ENCODE results near the gene REEP3.
"Not testable (repeated sequence)": the region's sequence is repeated elsewhere in the genome, so short reads cannot be mapped to it uniquely, and the experiment has no call there.

REEP3 gene

DNA sequence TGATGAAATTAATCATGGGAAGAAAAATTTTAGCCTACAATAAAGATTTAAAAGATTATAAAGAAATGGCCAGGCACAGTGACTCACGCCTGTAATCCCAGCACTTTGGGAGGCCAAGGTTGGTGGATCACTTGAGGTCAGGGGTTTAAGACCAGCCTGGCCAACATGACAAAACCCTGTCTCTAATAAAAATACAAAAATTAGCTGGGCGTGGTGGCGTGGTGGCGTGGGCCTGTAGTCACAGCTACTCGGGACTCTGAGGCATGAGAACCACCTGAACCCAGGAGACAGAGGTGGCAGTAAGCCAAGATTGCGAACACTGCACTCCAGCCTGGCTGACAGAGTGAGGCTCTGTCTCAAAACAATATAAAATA, 28.9 kb upstream of the REEP3 start:
- not testable (repeated sequence) for H3K27me3 ChIP-seq (ENCODE audit: control insufficient read depth, insufficient read depth, low read length, poor library complexity, severe bottlenecking); H3K4me3 ChIP-seq (ENCODE audit: insufficient read depth, low read depth, low read length); H3K4me1 ChIP-seq (ENCODE audit: control insufficient read depth, insufficient read depth, low read length); H3K9me3 ChIP-seq (ENCODE audit: control insufficient read depth, low read length); H3K27ac ChIP-seq (ENCODE audit: insufficient read depth, low read depth, low read length, poor library complexity, severe bottlenecking); H3K36me3 ChIP-seq (ENCODE audit: control insufficient read depth, insufficient read depth, low read length)
- WGBS, 2 experiments = 93 to 96% methylated on average over 6 of the region's 6 CpGs

DNA sequence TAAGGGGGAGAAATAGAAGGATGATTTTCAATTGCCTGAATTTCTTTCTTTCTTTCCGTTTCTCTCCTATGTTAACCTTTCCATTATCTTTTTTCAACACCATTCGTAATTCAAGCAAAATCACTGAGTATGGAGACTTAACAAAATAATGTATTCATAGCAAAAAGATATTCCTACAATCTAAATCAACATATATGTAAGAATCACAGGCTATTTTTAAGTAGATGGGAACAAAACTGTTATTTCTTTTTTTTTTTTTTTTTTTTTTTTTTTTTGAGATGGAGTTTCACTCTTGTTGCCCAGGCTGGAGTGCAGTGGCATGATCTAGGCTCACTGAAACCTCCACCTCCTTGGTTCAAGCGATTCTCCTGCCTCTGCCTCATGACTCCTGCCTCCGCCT, 28.2 kb upstream of the REEP3 start:
- H3K27me3 ChIP-seq (ENCODE audit: control insufficient read depth, insufficient read depth, low read length, poor library complexity, severe bottlenecking) = no peaks in the 10 kb centered on the region
- no peaks in the 10 kb centered on the region for H3K36me3 ChIP-seq (ENCODE audit: control insufficient read depth, insufficient read depth, low read length)
- no peak overlapping the region for H3K4me3 ChIP-seq (ENCODE audit: insufficient read depth, low read depth, low read length)
- H3K4me1 ChIP-seq (ENCODE audit: control insufficient read depth, insufficient read depth, low read length) = no peaks in the 10 kb centered on the region
- no peak overlapping the region for H3K27ac ChIP-seq (ENCODE audit: insufficient read depth, low read depth, low read length, poor library complexity, severe bottlenecking)
- H3K9me3 ChIP-seq (ENCODE audit: control insufficient read depth, low read length) = no peaks in the 10 kb centered on the region
- WGBS, 2 experiments = 93 to 94% methylated on average over 2 to 4 of the region's 4 CpGs

DNA sequence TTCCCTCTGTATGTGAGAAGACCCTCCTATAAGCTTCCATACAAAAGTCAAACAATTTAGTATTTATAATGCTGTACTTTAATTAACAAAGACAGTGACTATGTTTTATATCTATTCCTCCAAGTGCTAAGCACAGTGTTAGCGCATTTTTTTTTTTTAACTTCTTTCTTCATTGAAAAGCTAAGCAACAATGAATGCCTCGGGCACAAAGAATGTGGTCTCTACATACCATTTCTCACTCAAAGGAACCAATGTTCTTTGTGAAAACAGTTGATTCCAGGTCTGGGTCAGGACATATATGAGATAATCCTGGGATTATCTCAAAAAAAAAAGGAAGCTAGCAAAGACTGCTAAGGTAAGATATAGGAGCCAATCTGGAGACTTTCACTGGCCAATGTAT, 26.2 kb upstream of the REEP3 start:
- no peaks in the 10 kb centered on the region for H3K27me3 ChIP-seq (ENCODE audit: control insufficient read depth, insufficient read depth, low read length, poor library complexity, severe bottlenecking)
- H3K9me3 ChIP-seq (ENCODE audit: control insufficient read depth, low read length) = no peaks in the 10 kb centered on the region
- H3K27ac ChIP-seq (ENCODE audit: insufficient read depth, low read depth, low read length, poor library complexity, severe bottlenecking) = no peak overlapping the region
- WGBS, 2 experiments = 86 to 88% methylated on average over 2 of the region's 2 CpGs
- no peaks in the 10 kb centered on the region for H3K4me1 ChIP-seq (ENCODE audit: control insufficient read depth, insufficient read depth, low read length)
- H3K4me3 ChIP-seq (ENCODE audit: insufficient read depth, low read depth, low read length) = no peak overlapping the region
- H3K36me3 ChIP-seq (ENCODE audit: control insufficient read depth, insufficient read depth, low read length) = no peaks in the 10 kb centered on the region

DNA sequence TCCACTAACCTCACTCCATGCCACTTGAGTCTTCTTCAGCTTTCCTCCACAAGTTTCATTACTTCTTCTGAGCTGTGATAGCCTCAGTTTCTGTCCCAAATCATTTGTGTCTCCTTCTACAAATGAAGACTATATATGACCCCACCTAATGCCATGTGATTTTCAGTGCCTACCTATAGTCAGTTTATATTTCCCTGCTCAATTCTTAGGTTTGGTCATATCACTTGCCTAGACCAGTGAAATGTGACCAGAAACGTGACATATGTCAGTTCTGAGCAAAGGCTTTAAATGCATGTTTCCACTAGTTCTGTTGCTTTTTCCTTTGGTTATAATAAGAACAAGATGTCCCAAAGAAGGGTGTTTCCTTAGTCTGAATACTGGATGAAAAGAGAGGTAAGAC, 24.6 kb upstream of the REEP3 start:
- Histone ChIP-seq H3K9me3 (ENCODE audit: control insufficient read depth, low read length) (no peaks in the 10 kb centered on the region), H3K27ac (ENCODE audit: insufficient read depth, low read depth, low read length, poor library complexity, severe bottlenecking) (no peak overlapping the region), H3K36me3 (ENCODE audit: control insufficient read depth, insufficient read depth, low read length) (no peaks in the 10 kb centered on the region), H3K4me1 (ENCODE audit: control insufficient read depth, insufficient read depth, low read length) (no peaks in the 10 kb centered on the region), H3K4me3 (ENCODE audit: insufficient read depth, low read depth, low read length) (no peak overlapping the region), H3K27me3 (ENCODE audit: control insufficient read depth, insufficient read depth, low read length, poor library complexity, severe bottlenecking) (no peaks in the 10 kb centered on the region)
- WGBS, 2 experiments = 94 to 97% methylated on average over 1 of the region's 1 CpG

DNA sequence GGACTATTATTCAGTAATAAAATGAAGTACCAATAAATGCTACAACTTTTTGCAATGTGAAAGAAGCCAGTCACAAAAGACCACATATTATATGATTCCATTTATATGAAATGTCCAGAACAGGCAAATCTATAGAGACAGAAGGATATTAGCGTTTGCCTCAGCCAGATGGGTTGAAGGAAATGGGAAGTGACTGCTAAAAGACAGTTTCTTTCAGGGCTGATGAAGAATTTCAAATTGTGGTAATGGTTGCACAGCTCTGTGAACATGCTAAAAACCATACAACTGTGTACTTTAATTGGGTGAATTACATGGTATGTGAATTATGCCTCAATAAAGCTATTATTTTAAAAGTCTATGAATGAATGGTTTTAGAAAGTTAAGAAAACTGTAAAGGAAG, 23.9 kb upstream of the REEP3 start:
- H3K4me1 ChIP-seq (ENCODE audit: control insufficient read depth, insufficient read depth, low read length) = no peaks in the 10 kb centered on the region
- H3K4me3 ChIP-seq (ENCODE audit: insufficient read depth, low read depth, low read length) = no peak overlapping the region
- WGBS, 2 experiments = 90 to 97% methylated on average over 1 of the region's 1 CpG
- H3K9me3 ChIP-seq (ENCODE audit: control insufficient read depth, low read length) = no peaks in the 10 kb centered on the region
- H3K27ac ChIP-seq (ENCODE audit: insufficient read depth, low read depth, low read length, poor library complexity, severe bottlenecking) = no peak overlapping the region
- no peaks in the 10 kb centered on the region for H3K27me3 ChIP-seq (ENCODE audit: control insufficient read depth, insufficient read depth, low read length, poor library complexity, severe bottlenecking)
- no peaks in the 10 kb centered on the region for H3K36me3 ChIP-seq (ENCODE audit: control insufficient read depth, insufficient read depth, low read length)

DNA sequence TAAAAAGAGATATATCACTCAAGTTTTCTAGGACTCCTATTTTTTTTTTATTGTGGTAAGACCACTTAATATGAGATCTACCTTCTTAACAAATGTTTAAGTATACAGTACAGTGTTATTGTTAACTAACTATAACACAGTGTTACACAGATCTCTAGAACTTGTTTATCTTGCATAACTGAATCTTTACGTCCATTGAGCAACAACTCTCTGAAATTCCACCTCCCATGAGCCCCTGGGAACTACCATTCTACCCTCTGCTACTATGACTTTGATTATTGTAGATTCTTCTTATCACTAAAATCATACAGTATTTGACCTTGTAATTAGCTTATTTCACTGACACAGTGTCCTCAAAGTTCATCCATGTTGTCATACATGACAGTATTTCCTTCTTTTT, 22.5 kb upstream of the REEP3 start:
- H3K9me3 ChIP-seq (ENCODE audit: control insufficient read depth, low read length) = no peaks in the 10 kb centered on the region
- 78 to 96% methylated on average over 1 of the region's 1 CpG for WGBS, 2 experiments
- H3K4me3 ChIP-seq (ENCODE audit: insufficient read depth, low read depth, low read length) = no peak overlapping the region
- H3K4me1 ChIP-seq (ENCODE audit: control insufficient read depth, insufficient read depth, low read length) = no peaks in the 10 kb centered on the region
- H3K27me3 ChIP-seq (ENCODE audit: control insufficient read depth, insufficient read depth, low read length, poor library complexity, severe bottlenecking) = no peaks in the 10 kb centered on the region
- H3K36me3 ChIP-seq (ENCODE audit: control insufficient read depth, insufficient read depth, low read length) = no peaks in the 10 kb centered on the region
- no peak overlapping the region for H3K27ac ChIP-seq (ENCODE audit: insufficient read depth, low read depth, low read length, poor library complexity, severe bottlenecking)

DNA sequence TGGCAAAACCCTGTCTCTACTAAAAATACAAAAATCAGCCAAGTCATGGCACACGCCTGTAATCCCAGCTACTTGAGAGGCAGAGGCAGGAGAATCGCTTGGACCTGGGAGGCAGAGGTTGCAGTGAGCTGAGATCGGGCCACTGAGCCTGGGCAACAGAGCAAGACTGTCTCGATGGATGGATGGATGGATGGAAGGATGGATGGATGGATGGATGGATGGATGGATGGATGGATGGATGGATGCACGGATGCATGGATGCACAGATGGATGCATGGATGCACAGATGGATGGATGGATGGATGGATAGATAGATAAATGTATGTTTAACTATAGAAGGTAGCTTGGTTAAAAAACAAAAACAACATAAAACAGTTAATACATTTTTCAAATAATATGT, 20.6 kb upstream of the REEP3 start:
- not testable (repeated sequence) for H3K4me3 ChIP-seq (ENCODE audit: insufficient read depth, low read depth, low read length); H3K4me1 ChIP-seq (ENCODE audit: control insufficient read depth, insufficient read depth, low read length); H3K27me3 ChIP-seq (ENCODE audit: control insufficient read depth, insufficient read depth, low read length, poor library complexity, severe bottlenecking); H3K9me3 ChIP-seq (ENCODE audit: control insufficient read depth, low read length); H3K36me3 ChIP-seq (ENCODE audit: control insufficient read depth, insufficient read depth, low read length); H3K27ac ChIP-seq (ENCODE audit: insufficient read depth, low read depth, low read length, poor library complexity, severe bottlenecking)
- WGBS, 2 experiments = 92 to 96% methylated on average over 5 of the region's 5 CpGs

DNA sequence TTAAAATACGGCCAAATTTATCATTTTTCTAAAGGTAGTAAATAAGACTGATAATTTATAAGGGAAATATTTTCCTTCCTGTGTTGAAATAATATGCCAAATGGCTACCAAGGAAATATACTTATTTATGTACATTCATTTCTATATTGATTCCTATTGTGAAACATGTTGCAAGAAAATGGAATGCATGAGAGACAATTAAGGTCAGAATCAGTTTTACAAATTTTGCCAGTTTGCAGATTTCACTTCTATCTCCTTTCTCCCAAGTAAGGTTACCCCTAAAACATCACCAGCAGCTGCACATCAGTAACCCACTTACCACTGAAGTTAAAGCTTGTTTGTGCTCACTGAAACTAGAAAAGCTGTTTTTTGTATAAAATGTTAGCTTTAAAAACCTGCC, 19.2 kb upstream of the REEP3 start:
- no peaks in the 10 kb centered on the region for H3K9me3 ChIP-seq (ENCODE audit: control insufficient read depth, low read length)
- no peaks in the 10 kb centered on the region for H3K36me3 ChIP-seq (ENCODE audit: control insufficient read depth, insufficient read depth, low read length)
- no peaks in the 10 kb centered on the region for H3K27me3 ChIP-seq (ENCODE audit: control insufficient read depth, insufficient read depth, low read length, poor library complexity, severe bottlenecking)
- H3K4me3 ChIP-seq (ENCODE audit: insufficient read depth, low read depth, low read length) = no peak overlapping the region
- 100% methylated on average over 1 of the region's 1 CpG; no CpG with 5 or more reads in 1 of the 2 experiments for WGBS, 2 experiments
- no peaks in the 10 kb centered on the region for H3K4me1 ChIP-seq (ENCODE audit: control insufficient read depth, insufficient read depth, low read length)
- H3K27ac ChIP-seq (ENCODE audit: insufficient read depth, low read depth, low read length, poor library complexity, severe bottlenecking) = no peak overlapping the region

DNA sequence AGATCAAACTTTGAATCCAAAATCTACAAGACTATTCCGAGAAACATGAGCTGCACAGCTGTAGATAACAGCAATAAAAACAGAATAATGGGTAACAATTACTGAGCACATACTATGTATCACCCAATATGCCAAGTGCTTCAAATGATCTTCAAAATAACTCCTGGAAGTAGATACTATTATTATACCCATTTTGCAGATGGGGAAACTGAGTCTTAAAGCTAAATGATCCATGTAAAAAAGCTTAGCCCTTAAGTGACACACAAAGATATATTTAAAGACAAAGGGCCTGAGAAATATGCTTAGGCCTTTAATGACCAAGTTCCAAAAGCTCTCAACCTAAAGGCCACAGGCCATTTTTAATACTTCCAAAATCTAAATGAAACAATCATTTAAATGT, 18.4 kb upstream of the REEP3 start:
- H3K4me1 ChIP-seq (ENCODE audit: control insufficient read depth, insufficient read depth, low read length) = no peaks in the 10 kb centered on the region
- WGBS, 2 experiments = 100% methylated on average over 1 of the region's 1 CpG
- no peaks in the 10 kb centered on the region for H3K27me3 ChIP-seq (ENCODE audit: control insufficient read depth, insufficient read depth, low read length, poor library complexity, severe bottlenecking)
- no peak overlapping the region for H3K27ac ChIP-seq (ENCODE audit: insufficient read depth, low read depth, low read length, poor library complexity, severe bottlenecking)
- no peak overlapping the region for H3K4me3 ChIP-seq (ENCODE audit: insufficient read depth, low read depth, low read length)
- H3K9me3 ChIP-seq (ENCODE audit: control insufficient read depth, low read length) = no peaks in the 10 kb centered on the region
- no peaks in the 10 kb centered on the region for H3K36me3 ChIP-seq (ENCODE audit: control insufficient read depth, insufficient read depth, low read length)

DNA sequence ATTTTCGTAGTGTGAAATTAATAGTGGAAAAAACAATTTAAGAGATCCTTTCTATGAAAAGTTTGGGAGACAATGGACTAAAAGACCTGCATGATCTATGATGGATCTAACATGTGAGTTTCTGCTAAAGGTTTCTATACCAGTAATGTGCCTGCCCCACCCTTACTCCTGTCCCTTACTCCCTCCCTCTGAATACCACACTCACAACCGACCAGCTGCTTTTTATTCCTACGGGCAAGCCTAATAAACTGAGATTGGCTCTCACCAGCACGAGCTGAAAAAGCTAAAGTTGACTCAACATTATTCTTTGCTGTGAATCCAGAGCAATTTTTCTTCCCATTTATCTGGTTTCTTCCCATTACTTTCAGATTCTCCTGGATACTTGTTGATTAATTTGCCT, 17.8 kb upstream of the REEP3 start:
- H3K4me1 ChIP-seq (ENCODE audit: control insufficient read depth, insufficient read depth, low read length) = no peaks in the 10 kb centered on the region
- H3K27ac ChIP-seq (ENCODE audit: insufficient read depth, low read depth, low read length, poor library complexity, severe bottlenecking) = no peak overlapping the region
- no peaks in the 10 kb centered on the region for H3K9me3 ChIP-seq (ENCODE audit: control insufficient read depth, low read length)
- no peaks in the 10 kb centered on the region for H3K36me3 ChIP-seq (ENCODE audit: control insufficient read depth, insufficient read depth, low read length)
- no peak overlapping the region for H3K4me3 ChIP-seq (ENCODE audit: insufficient read depth, low read depth, low read length)
- 78 to 90% methylated on average over 4 of the region's 4 CpGs for WGBS, 2 experiments
- H3K27me3 ChIP-seq (ENCODE audit: control insufficient read depth, insufficient read depth, low read length, poor library complexity, severe bottlenecking) = no peaks in the 10 kb centered on the region

DNA sequence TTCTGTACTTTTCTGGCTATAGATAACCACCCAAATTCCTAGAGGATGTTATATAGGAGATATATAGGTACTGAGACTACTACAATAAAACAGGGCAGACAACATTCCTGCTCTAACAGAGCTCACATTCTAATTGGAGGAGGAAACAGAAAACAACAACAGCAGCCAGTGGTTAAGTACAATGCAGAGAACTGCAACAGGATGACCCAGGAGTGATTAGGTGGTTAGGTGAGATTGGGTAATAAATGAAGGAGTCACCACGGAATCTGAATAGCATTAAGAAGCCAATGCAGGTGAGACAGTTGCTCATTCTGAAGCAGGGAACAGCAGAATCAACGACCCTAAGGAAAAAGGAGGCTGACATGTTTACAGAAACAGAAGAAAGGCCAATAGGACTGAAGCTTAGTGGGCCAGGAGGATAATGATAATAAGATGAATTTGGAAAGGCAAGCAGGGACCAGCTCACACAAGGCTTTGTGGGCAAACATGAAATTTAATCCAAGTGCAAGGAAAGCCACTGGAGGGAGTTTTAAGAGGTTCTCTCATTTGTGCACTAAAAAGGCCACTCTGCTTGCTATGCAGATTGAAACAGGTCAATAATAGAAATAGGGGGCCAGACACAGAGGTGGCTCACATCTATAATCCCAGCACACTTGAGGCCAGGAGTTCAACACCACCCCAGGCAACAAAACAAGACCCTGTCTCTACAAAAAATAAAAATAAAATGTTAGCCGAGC, 16.9 kb upstream of the REEP3 start:
- Histone ChIP-seq H3K4me3 (ENCODE audit: insufficient read depth, low read depth, low read length) (no peak overlapping the region), H3K27me3 (ENCODE audit: control insufficient read depth, insufficient read depth, low read length, poor library complexity, severe bottlenecking) (no peaks in the 10 kb centered on the region), H3K4me1 (ENCODE audit: control insufficient read depth, insufficient read depth, low read length) (no peaks in the 10 kb centered on the region), H3K36me3 (ENCODE audit: control insufficient read depth, insufficient read depth, low read length) (no peaks in the 10 kb centered on the region), H3K27ac (ENCODE audit: insufficient read depth, low read depth, low read length, poor library complexity, severe bottlenecking) (peak overlapping the region; percentile 20), H3K9me3 (ENCODE audit: control insufficient read depth, low read length) (no peaks in the 10 kb centered on the region)
- 56 to 60% methylated on average over 3 of the region's 3 CpGs for WGBS, 2 experiments

All from ectodermal cell (in vitro differentiated cells).